WTC11 (cell line): ENCODE data around the gene KLHL29. TPM values are rescaled to one million over a fixed set of nuclear protein-coding genes. Genes with fewer than 3 reads are reported as not detected.

Experiments used
- ATAC-seq: fragments of 200-7000 bp; cut with Tn5 transposase; 2 replicates; pipeline ENCODE4 v1.10.0; 2021; ENCODE audit warnings: mild to moderate bottlenecking, moderate library complexity
- CTCF ChIA-PET: fragments of 300-600 bp; sonication (Branson Sonifier 250); formaldehyde crosslinking; loops from one replicate; lab custom pipeline; 2021; ENCODE audit warnings: antibody characterized with exemption; lab: Charles Lee
- POLR2A ChIA-PET: fragments of 350-600 bp; sonication (Branson Sonifier 250); formaldehyde crosslinking; loops from one replicate; lab custom pipeline; 2021; ENCODE audit warnings: antibody characterized with exemption; lab: Charles Lee
- DNase-seq: peaks from one replicate; pipeline ENCODE4 v3.0.0; 2021; ENCODE audit warnings: low spot score
- H3K27ac Mint-ChIP-seq: 2 replicates; pipeline ENCODE4 v1.8.0; 2021; ENCODE audit warnings: mixed read lengths
- H3K27me3 Mint-ChIP-seq: 2 replicates; pipeline ENCODE4 v1.8.0; 2021; ENCODE audit warnings: low read depth, mild to moderate bottlenecking, moderate library complexity, mixed read lengths
- H3K36me3 Mint-ChIP-seq: 2 replicates; pipeline ENCODE4 v1.8.0; 2021; ENCODE audit warnings: mixed read lengths
- H3K4me1 Mint-ChIP-seq: 2 replicates; pipeline ENCODE4 v1.8.0; 2022; ENCODE audit warnings: mixed read lengths
- H3K4me3 Mint-ChIP-seq: 2 replicates; pipeline ENCODE4 v1.8.0; 2021; ENCODE audit warnings: mild to moderate bottlenecking, moderate library complexity, mixed read lengths
- H3K9me3 Mint-ChIP-seq: 2 replicates; pipeline ENCODE4 v1.8.0; 2021; ENCODE audit warnings: mixed read lengths
- ELF4 ChIP-seq: sonication (generic); formaldehyde crosslinking; IDR thresholded peaks from 2 replicates; pipeline ENCODE4 v1.8.1; 2022; ENCODE audit warnings: low read depth, mild to moderate bottlenecking, moderate library complexity, missing genetic modification reagents
- ETV6 ChIP-seq: sonication (generic); formaldehyde crosslinking; IDR thresholded peaks from 2 replicates; pipeline ENCODE4 v1.8.1; 2022; ENCODE audit warnings: mild to moderate bottlenecking, missing genetic modification reagents
- FOXJ3 ChIP-seq: sonication (generic); formaldehyde crosslinking; IDR thresholded peaks from 2 replicates; pipeline ENCODE4 v1.9.0; 2021; ENCODE audit warnings: missing genetic modification reagents, mild to moderate bottlenecking, borderline replicate concordance
- NFYB ChIP-seq: sonication (generic); formaldehyde crosslinking; conservative IDR thresholded peaks from 2 replicates; pipeline ENCODE4 v1.8.0; 2022; ENCODE audit warnings: low read depth, missing genetic modification reagents
- PRRX2 ChIP-seq: fragments of 250-450 bp; sonication (Bioruptor Pico); IDR thresholded peaks from 2 replicates; pipeline ENCODE4 v1.8.0; 2021; ENCODE audit warnings: mild to moderate bottlenecking
- RELA ChIP-seq: sonication (generic); formaldehyde crosslinking; IDR thresholded peaks from 2 replicates; pipeline ENCODE4 v1.8.1; 2022; ENCODE audit warnings: missing genetic modification reagents, mild to moderate bottlenecking, borderline replicate concordance
- RORB ChIP-seq: fragments of 250-450 bp; sonication (Bioruptor Pico); IDR thresholded peaks from 2 replicates; pipeline ENCODE4 v1.9.0; 2021; ENCODE audit warnings: mild to moderate bottlenecking
- SMAD4 ChIP-seq: sonication (generic); formaldehyde crosslinking; IDR thresholded peaks from 2 replicates; pipeline ENCODE4 v1.8.0; 2022; ENCODE audit warnings: mild to moderate bottlenecking, missing genetic modification reagents
- TCF7 ChIP-seq: sonication (generic); formaldehyde crosslinking; IDR thresholded peaks from 2 replicates; pipeline ENCODE4 v1.8.0; 2022; ENCODE audit warnings: mild to moderate bottlenecking, low read depth, missing genetic modification reagents, moderate library complexity
- TEAD1 ChIP-seq: sonication (generic); formaldehyde crosslinking; IDR thresholded peaks from 2 replicates; pipeline ENCODE4 v1.8.0; 2022; ENCODE audit warnings: mild to moderate bottlenecking, missing genetic modification reagents
- ZNF232 ChIP-seq: sonication (generic); formaldehyde crosslinking; IDR thresholded peaks from 2 replicates; pipeline ENCODE4 v1.8.0; 2022; ENCODE audit warnings: mild to moderate bottlenecking, missing genetic modification reagents
- ZNF396 ChIP-seq: fragments of 250-450 bp; sonication (Bioruptor Pico); IDR thresholded peaks from 2 replicates; pipeline ENCODE4 v1.8.0; 2021; ENCODE audit warnings: mild to moderate bottlenecking, moderate library complexity, borderline replicate concordance
- total RNA-seq: library from RNA; stranded (reverse); gene quantifications from 3 replicates; pipeline ENCODE4 v1.2.3, GENCODE V29; 2021
- TF ChIP-seq, protein P1 (sequence below): sonication (generic); formaldehyde crosslinking; IDR thresholded peaks from 2 replicates; pipeline ENCODE4 v1.8.0; 2023; ENCODE audit warnings: missing genetic modification reagents
- TF ChIP-seq, protein P2 (sequence below): sonication (generic); formaldehyde crosslinking; IDR thresholded peaks from 2 replicates; pipeline ENCODE4 v1.8.1; 2022; ENCODE audit warnings: low read depth, missing genetic modification reagents, borderline replicate concordance
- TF ChIP-seq, protein P3 (sequence below): sonication (generic); formaldehyde crosslinking; IDR thresholded peaks from 2 replicates; pipeline ENCODE4 v1.8.1; 2022; ENCODE audit warnings: missing genetic modification reagents, borderline replicate concordance
- TF ChIP-seq, protein P4 (sequence below): fragments of 200-600 bp; IDR thresholded peaks from 2 replicates; pipeline ENCODE4 v1.8.0; 2022; ENCODE audit warnings: antibody characterized with exemption
- TF ChIP-seq, protein P5 (sequence below): sonication (generic); formaldehyde crosslinking; IDR thresholded peaks from 2 replicates; pipeline ENCODE4 v1.8.1; 2023; ENCODE audit warnings: mild to moderate bottlenecking, missing genetic modification reagents
- TF ChIP-seq, protein P6 (sequence below): sonication (generic); formaldehyde crosslinking; IDR thresholded peaks from 2 replicates; pipeline ENCODE4 v1.8.1; 2023; ENCODE audit warnings: mild to moderate bottlenecking, missing genetic modification reagents, borderline replicate concordance
- TF ChIP-seq, protein P7 (sequence below): fragments of 250-450 bp; sonication (Bioruptor Pico); IDR thresholded peaks from 2 replicates; pipeline ENCODE4 v1.9.0; 2021; ENCODE audit warnings: moderate library complexity, mild to moderate bottlenecking, inconsistent platforms, borderline replicate concordance

KLHL29 gene
- total RNA-seq, 1 experiment from 2014 or later: 7.1 TPM

DNA sequence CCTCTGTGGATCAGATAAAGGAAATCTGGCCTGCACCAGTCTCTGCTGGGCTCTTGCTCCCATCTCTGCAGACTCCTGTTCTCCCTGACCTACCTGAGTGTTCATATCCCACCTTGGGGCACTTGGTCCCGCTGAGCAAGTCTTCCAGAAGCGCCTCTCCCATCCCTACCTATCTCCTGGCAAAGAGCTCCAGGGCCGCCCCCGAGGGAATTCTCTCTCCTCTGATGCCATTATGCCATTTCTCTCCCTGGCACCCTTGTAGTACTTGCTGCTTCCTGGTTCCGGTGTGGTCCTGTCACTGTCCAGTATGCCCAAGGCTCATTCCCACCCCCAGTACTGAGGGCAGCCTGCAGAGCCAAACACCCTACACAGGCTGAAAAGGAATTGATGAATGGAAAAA, 99.8 kb downstream of the KLHL29 start:
- ChIA-PET POLR2A (no interaction called here), CTCF (no interaction called here)
- no peak for ATAC-seq
- no peaks in the 10 kb centered on the region for H3K9me3 Mint-ChIP-seq
- no peaks in the 10 kb centered on the region; the same call in 1 of the 2 replicates for H3K36me3 Mint-ChIP-seq
- peaks cover 18% of the 10 kb centered on the region for H3K4me1 Mint-ChIP-seq
- H3K4me3 Mint-ChIP-seq: no peak overlapping the region
- no peaks in the 10 kb centered on the region; the same call in 1 of the 2 replicates for H3K27me3 Mint-ChIP-seq
- TF ChIP-seq TCF7 (CRISPR knock-in tag): no peak
- no peak for TF ChIP-seq PRRX2 (CRISPR knock-in tag)
- no peak for DNase-seq
- H3K27ac Mint-ChIP-seq: no peak overlapping the region

DNA sequence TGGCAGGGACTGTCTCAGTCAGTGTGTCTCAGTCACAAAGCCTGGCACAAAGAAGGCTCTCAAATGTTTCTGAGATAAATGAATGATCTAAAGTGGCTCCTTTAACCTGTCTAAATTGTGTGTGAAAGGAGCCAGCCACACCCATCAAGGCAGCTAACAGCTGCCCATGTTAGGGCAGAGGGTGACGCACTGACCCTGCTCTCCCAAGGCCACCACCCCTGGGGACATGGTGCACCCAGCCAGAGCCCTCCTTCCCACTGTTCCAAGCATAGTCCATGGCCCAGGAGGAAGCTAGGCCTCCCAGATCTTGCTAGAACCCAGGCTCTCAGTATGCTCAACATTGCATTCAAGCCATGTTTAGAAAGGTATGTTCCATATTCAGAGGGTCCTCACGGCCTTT, 100.3 kb downstream of the KLHL29 start:
- DNase-seq: no peak
- ATAC-seq: no peak
- no peak overlapping the region for H3K4me3 Mint-ChIP-seq
- CTCF ChIA-PET: no interaction called here
- TF ChIP-seq RORB: no peak
- TF ChIP-seq, protein P1, sequence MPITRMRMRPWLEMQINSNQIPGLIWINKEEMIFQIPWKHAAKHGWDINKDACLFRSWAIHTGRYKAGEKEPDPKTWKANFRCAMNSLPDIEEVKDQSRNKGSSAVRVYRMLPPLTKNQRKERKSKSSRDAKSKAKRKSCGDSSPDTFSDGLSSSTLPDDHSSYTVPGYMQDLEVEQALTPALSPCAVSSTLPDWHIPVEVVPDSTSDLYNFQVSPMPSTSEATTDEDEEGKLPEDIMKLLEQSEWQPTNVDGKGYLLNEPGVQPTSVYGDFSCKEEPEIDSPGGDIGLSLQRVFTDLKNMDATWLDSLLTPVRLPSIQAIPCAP (CRISPR knock-in tag): no peak
- TF ChIP-seq TEAD1 (CRISPR knock-in tag): no peak
- TF ChIP-seq, protein P2, sequence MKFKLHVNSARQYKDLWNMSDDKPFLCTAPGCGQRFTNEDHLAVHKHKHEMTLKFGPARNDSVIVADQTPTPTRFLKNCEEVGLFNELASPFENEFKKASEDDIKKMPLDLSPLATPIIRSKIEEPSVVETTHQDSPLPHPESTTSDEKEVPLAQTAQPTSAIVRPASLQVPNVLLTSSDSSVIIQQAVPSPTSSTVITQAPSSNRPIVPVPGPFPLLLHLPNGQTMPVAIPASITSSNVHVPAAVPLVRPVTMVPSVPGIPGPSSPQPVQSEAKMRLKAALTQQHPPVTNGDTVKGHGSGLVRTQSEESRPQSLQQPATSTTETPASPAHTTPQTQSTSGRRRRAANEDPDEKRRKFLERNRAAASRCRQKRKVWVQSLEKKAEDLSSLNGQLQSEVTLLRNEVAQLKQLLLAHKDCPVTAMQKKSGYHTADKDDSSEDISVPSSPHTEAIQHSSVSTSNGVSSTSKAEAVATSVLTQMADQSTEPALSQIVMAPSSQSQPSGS (CRISPR knock-in tag): no peak
- TF ChIP-seq RELA (CRISPR knock-in tag): no peak
- TF ChIP-seq ZNF396 (CRISPR knock-in tag): no peak
- no peak for TF ChIP-seq FOXJ3 (CRISPR knock-in tag)
- TF ChIP-seq ELF4 (CRISPR knock-in tag): no peak
- TF ChIP-seq, protein P3, sequence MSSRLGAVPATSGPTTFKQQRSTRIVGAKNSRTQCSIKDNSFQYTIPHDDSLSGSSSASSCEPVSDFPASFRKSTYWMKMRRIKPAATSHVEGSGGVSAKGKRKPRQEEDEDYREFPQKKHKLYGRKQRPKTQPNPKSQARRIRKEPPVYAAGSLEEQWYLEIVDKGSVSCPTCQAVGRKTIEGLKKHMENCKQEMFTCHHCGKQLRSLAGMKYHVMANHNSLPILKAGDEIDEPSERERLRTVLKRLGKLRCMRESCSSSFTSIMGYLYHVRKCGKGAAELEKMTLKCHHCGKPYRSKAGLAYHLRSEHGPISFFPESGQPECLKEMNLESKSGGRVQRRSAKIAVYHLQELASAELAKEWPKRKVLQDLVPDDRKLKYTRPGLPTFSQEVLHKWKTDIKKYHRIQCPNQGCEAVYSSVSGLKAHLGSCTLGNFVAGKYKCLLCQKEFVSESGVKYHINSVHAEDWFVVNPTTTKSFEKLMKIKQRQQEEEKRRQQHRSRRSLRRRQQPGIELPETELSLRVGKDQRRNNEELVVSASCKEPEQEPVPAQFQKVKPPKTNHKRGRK (CRISPR knock-in tag): no peak
- POLR2A ChIA-PET: no interaction called here
- H3K36me3 Mint-ChIP-seq: no peaks in the 10 kb centered on the region; the same call in 1 of the 2 replicates
- no peak overlapping the region for H3K27ac Mint-ChIP-seq
- peaks cover 22% of the 10 kb centered on the region for H3K4me1 Mint-ChIP-seq
- H3K9me3 Mint-ChIP-seq: no peaks in the 10 kb centered on the region
- no peaks in the 10 kb centered on the region for H3K27me3 Mint-ChIP-seq

DNA sequence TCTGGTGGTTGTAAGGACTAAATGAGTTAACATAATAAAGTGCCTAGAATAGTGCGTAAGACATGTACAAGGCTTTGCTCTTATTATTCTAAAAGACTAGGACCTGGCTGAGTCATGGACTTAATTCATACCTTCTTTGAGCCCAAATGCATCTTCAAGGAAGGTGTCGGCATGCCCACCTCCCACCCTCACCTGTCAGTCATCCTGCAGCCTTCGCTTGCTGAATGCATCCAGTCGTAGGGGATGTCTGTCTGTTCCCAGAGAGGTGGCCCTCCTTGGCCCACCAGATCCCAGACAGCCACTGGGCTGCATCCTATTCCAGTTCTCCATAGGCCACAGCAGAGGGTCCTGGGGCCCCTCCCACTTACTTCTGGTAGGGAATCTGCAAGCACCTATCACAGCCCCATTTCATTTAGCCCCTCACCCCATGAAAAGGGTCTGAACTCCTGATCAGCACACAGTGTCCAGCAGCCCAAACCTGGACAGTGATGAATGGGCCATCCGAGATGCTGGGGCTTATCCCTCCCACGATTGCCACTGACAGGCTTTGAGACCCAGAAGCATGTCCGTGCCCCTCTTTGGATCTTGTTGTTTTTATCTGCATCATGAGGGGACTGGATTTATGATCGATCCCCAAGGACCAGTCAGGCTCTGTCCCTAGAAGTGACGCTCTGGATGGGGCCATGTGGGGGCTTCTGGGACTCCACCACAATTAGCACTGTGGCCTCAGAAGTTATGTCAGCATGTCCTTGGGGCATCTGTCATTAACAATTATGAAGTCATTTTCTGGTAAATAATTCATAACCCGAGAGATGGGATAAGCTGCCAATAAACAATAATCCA, 101.1 kb downstream of the KLHL29 start:
- Mint-ChIP-seq H3K27me3 (no peaks in the 10 kb centered on the region), H3K4me1 (peaks cover 15% of the 10 kb centered on the region), H3K27ac (no peak overlapping the region), H3K36me3 (no peaks in the 10 kb centered on the region), H3K9me3 (no peaks in the 10 kb centered on the region), H3K4me3 (no peak overlapping the region)
- POLR2A ChIA-PET: no interaction called here
- DNase-seq (no peak), ATAC-seq (no peak)
- CTCF ChIA-PET: interaction anchor here (1.0 kb wide), 1 partner anchor 71 kb away, joined by 3 read pairs; no protein-coding TSS in a partner anchor
- TF ChIP-seq, protein P4, sequence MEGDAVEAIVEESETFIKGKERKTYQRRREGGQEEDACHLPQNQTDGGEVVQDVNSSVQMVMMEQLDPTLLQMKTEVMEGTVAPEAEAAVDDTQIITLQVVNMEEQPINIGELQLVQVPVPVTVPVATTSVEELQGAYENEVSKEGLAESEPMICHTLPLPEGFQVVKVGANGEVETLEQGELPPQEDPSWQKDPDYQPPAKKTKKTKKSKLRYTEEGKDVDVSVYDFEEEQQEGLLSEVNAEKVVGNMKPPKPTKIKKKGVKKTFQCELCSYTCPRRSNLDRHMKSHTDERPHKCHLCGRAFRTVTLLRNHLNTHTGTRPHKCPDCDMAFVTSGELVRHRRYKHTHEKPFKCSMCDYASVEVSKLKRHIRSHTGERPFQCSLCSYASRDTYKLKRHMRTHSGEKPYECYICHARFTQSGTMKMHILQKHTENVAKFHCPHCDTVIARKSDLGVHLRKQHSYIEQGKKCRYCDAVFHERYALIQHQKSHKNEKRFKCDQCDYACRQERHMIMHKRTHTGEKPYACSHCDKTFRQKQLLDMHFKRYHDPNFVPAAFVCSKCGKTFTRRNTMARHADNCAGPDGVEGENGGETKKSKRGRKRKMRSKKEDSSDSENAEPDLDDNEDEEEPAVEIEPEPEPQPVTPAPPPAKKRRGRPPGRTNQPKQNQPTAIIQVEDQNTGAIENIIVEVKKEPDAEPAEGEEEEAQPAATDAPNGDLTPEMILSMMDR: no peak
- TF ChIP-seq, protein P5, sequence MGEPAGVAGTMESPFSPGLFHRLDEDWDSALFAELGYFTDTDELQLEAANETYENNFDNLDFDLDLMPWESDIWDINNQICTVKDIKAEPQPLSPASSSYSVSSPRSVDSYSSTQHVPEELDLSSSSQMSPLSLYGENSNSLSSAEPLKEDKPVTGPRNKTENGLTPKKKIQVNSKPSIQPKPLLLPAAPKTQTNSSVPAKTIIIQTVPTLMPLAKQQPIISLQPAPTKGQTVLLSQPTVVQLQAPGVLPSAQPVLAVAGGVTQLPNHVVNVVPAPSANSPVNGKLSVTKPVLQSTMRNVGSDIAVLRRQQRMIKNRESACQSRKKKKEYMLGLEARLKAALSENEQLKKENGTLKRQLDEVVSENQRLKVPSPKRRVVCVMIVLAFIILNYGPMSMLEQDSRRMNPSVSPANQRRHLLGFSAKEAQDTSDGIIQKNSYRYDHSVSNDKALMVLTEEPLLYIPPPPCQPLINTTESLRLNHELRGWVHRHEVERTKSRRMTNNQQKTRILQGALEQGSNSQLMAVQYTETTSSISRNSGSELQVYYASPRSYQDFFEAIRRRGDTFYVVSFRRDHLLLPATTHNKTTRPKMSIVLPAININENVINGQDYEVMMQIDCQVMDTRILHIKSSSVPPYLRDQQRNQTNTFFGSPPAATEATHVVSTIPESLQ (CRISPR knock-in tag): no peak
- TF ChIP-seq ETV6: no peak
- no peak for TF ChIP-seq ZNF232 (CRISPR knock-in tag)
- TF ChIP-seq, protein P6, sequence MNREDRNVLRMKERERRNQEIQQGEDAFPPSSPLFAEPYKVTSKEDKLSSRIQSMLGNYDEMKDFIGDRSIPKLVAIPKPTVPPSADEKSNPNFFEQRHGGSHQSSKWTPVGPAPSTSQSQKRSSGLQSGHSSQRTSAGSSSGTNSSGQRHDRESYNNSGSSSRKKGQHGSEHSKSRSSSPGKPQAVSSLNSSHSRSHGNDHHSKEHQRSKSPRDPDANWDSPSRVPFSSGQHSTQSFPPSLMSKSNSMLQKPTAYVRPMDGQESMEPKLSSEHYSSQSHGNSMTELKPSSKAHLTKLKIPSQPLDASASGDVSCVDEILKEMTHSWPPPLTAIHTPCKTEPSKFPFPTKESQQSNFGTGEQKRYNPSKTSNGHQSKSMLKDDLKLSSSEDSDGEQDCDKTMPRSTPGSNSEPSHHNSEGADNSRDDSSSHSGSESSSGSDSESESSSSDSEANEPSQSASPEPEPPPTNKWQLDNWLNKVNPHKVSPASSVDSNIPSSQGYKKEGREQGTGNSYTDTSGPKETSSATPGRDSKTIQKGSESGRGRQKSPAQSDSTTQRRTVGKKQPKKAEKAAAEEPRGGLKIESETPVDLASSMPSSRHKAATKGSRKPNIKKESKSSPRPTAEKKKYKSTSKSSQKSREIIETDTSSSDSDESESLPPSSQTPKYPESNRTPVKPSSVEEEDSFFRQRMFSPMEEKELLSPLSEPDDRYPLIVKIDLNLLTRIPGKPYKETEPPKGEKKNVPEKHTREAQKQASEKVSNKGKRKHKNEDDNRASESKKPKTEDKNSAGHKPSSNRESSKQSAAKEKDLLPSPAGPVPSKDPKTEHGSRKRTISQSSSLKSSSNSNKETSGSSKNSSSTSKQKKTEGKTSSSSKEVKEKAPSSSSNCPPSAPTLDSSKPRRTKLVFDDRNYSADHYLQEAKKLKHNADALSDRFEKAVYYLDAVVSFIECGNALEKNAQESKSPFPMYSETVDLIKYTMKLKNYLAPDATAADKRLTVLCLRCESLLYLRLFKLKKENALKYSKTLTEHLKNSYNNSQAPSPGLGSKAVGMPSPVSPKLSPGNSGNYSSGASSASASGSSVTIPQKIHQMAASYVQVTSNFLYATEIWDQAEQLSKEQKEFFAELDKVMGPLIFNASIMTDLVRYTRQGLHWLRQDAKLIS (CRISPR knock-in tag): no peak
- TF ChIP-seq, protein P7, sequence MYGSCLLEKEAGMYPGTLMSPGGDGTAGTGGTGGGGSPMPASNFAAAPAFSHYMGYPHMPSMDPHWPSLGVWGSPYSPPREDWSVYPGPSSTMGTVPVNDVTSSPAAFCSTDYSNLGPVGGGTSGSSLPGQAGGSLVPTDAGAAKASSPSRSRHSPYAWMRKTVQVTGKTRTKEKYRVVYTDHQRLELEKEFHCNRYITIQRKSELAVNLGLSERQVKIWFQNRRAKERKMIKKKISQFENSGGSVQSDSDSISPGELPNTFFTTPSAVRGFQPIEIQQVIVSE: no peak
- no peak for TF ChIP-seq NFYB (CRISPR knock-in tag)
- TF ChIP-seq SMAD4: no peak
